A549 (cell line): ENCODE results near the gene ZNF365. TPM values are rescaled to one million over a fixed set of nuclear protein-coding genes. Genes with fewer than 3 reads are reported as not detected.

Experiments used
- ATAC-seq, 2 experiments: fragments of 200-7000 bp in 1 of 2; fragments of >200 bp in 1 of 2; cut with Nextera tagmentation in 1 of 2; cut with Tn5 transposase in 1 of 2; 3 replicates each; pipeline versions ENCODE4 v1.8.0 to v1.9.1; 2018 to 2020; ENCODE audit warnings: mild to moderate bottlenecking in 1 of 2, moderate library complexity in 1 of 2
- CTCF ChIA-PET: fragments of 300-600 bp; sonication (Branson Sonifier 250); formaldehyde crosslinking; extraction: SDS; loops from one replicate; lab custom pipeline; 2021; ENCODE audit warnings: antibody characterized with exemption, inconsistent platforms; lab: Yijun Ruan, JAX
- POLR2A ChIA-PET: fragments of 350-600 bp; formaldehyde crosslinking; extraction: SDS; loops from one replicate; lab custom pipeline; 2021; ENCODE audit warnings: antibody characterized with exemption, inconsistent platforms; lab: Yijun Ruan, JAX
- DNase-seq, 2 experiments: peaks; one replicate each; pipeline versions ENCODE4 v3.0.0 to v3.0.0-alpha.2; 2011 to 2016; ENCODE audit warnings: low read depth in 1 of 2, low spot score in 1 of 2
- FAIRE-seq: peaks from 2 replicates; lab custom pipeline; 2011; peaks lifted over from hg19 to GRCh38; lab: Jason Lieb, UNC
- H3K27ac ChIP-seq, 2 experiments: fragments of >200 bp; sonication (Bioruptor Twin); formaldehyde crosslinking; 3 replicates each; pipeline ENCODE4 v1.5.1; 2016 to 2017
- H3K4me1 ChIP-seq: fragments of >200 bp; sonication (Bioruptor Twin); formaldehyde crosslinking; 3 replicates; pipeline ENCODE4 v1.6.1; 2016
- H3K4me2 ChIP-seq: fragments of >200 bp; sonication (Bioruptor Twin); formaldehyde crosslinking; 3 replicates; pipeline ENCODE4 v1.6.1; 2016
- H3K4me3 ChIP-seq: fragments of >200 bp; sonication (Bioruptor Twin); formaldehyde crosslinking; 3 replicates; pipeline ENCODE4 v1.5.1; 2016
- H3K9me3 ChIP-seq: fragments of >200 bp; sonication (Bioruptor Twin); formaldehyde crosslinking; 3 replicates; pipeline ENCODE4 v1.6.1; 2016
- CBX2 ChIP-seq: fragments of 200-600 bp; sonication (generic); IDR thresholded peaks from 2 replicates; pipeline ENCODE4 v1.6.1; 2016; ENCODE audit warnings: low read depth, mild to moderate bottlenecking, borderline replicate concordance
- CEBPB ChIP-seq, 2 experiments: fragments of >200 bp in 1 of 2; sonication (Bioruptor Twin) in 1 of 2; formaldehyde crosslinking in 1 of 2; IDR thresholded peaks; 2 replicates each; pipeline ENCODE4 v1.6.1; 2012 to 2016
- CHD4 ChIP-seq: fragments of 200-600 bp; sonication (generic); IDR thresholded peaks from 2 replicates; pipeline ENCODE4 v1.6.1; 2016; ENCODE audit warnings: antibody characterized with exemption, mild to moderate bottlenecking, borderline replicate concordance
- EHF ChIP-seq: fragments of 250-450 bp; sonication (Bioruptor Pico); IDR thresholded peaks from 2 replicates; pipeline ENCODE4 v1.5.0; 2020; ENCODE audit warnings: mild to moderate bottlenecking
- HDAC2 ChIP-seq: fragments of 200-600 bp; sonication (generic); IDR thresholded peaks from 2 replicates; pipeline ENCODE4 v1.6.1; 2016
- HEYL ChIP-seq: fragments of 250-450 bp; sonication (Bioruptor Pico); IDR thresholded peaks from 2 replicates; pipeline ENCODE4 v1.8.0; 2021; ENCODE audit warnings: mild to moderate bottlenecking, moderate library complexity
- HOXB13 ChIP-seq: fragments of 250-450 bp; sonication (Bioruptor Pico); IDR thresholded peaks from 2 replicates; pipeline ENCODE4 v1.5.0; 2020; ENCODE audit warnings: low read depth, mild to moderate bottlenecking, moderate library complexity
- JUNB ChIP-seq: fragments of >200 bp; sonication (Bioruptor Twin); formaldehyde crosslinking; IDR thresholded peaks from 2 replicates; pipeline ENCODE4 v1.6.1; 2016
- MAZ ChIP-seq: fragments of 150-350 bp; IDR thresholded peaks from 2 replicates; pipeline ENCODE4 v1.6.1; 2014; ENCODE audit warnings: antibody characterized with exemption, low read depth, low read length, borderline replicate concordance
- NFE2L2 ChIP-seq: fragments of 150-350 bp; conservative IDR thresholded peaks from 2 replicates; pipeline ENCODE4 v1.6.1; 2014; ENCODE audit warnings: low read length
- NR3C1 ChIP-seq: fragments of >200 bp; sonication (Bioruptor Twin); formaldehyde crosslinking; IDR thresholded peaks from 3 replicates; pipeline ENCODE4 v1.6.1; 2017
- PBX3 ChIP-seq: IDR thresholded peaks from 2 replicates; pipeline ENCODE4 v1.6.1; 2012
- RAD21 ChIP-seq, 2 experiments: fragments of >200 bp in 1 of 2; sonication (Bioruptor Twin) in 1 of 2; formaldehyde crosslinking in 1 of 2; IDR thresholded peaks in 1 of 2; conservative IDR thresholded peaks in 1 of 2; 2 replicates in 1 of 2; 3 replicates in 1 of 2; pipeline ENCODE4 v1.6.1; 2012 to 2018; ENCODE audit warnings: inconsistent platforms in 1 of 2
- RCOR1 ChIP-seq: fragments of 150-350 bp; IDR thresholded peaks from 2 replicates; pipeline ENCODE4 v1.6.1; 2014; ENCODE audit warnings: antibody characterized with exemption, low read length, low read depth
- RFX5 ChIP-seq: fragments of 450-650 bp; IDR thresholded peaks from 2 replicates; pipeline ENCODE4 v1.7.1; 2014; ENCODE audit warnings: antibody characterized with exemption, mild to moderate bottlenecking, moderate library complexity
- TP53 ChIP-seq: fragments of 250-450 bp; sonication (Bioruptor Pico); IDR thresholded peaks from 2 replicates; pipeline ENCODE4 v1.5.0; 2021; ENCODE audit warnings: mild to moderate bottlenecking, moderate library complexity
- USF2 ChIP-seq: fragments of 450-650 bp; IDR thresholded peaks from 2 replicates; pipeline ENCODE4 v1.6.1; 2014; ENCODE audit warnings: antibody characterized with exemption
- ZC3H11A ChIP-seq: fragments of 450-650 bp; IDR thresholded peaks from 2 replicates; pipeline ENCODE4 v1.6.1; 2014; ENCODE audit warnings: antibody characterized with exemption, mild to moderate bottlenecking
- ZFP36 ChIP-seq: fragments of 450-650 bp; IDR thresholded peaks from 2 replicates; pipeline ENCODE4 v1.6.1; 2014; ENCODE audit warnings: borderline replicate concordance; ENCODE audit not compliant: partially characterized antibody
- ZSCAN20 ChIP-seq: fragments of 250-450 bp; sonication (Bioruptor Pico); IDR thresholded peaks from 2 replicates; pipeline ENCODE4 v1.8.0; 2022; ENCODE audit warnings: mild to moderate bottlenecking, moderate library complexity
- WGBS: methylation state at CpG from one replicate; pipeline ENCODE4 v1.1.6; 2017; ENCODE audit errors: missing lambda C conversion rate; 5-methylcytosine and 5-hydroxymethylcytosine counted together
- polyA plus RNA-seq, 4 experiments: library from polyadenylated mRNA; depleted of rRNA in 3 of 4; stranded (reverse); fragments of >200 nt; fragmentation: RNase III in 1 of 4; extraction: RNeasy Plus Mini Kit Qiagen cat#74134 plus additional on column Dnase treatment in 1 of 4; gene quantifications; 2 replicates in 3 of 4; 3 replicates in 1 of 4; pipeline ENCODE4 v1.2.3, GENCODE V29; 2011 to 2017
- TF ChIP-seq, protein P1 (sequence below): fragments of 200-600 bp; sonication (generic); IDR thresholded peaks from 2 replicates; pipeline ENCODE4 v1.6.1; 2016; ENCODE audit warnings: antibody characterized with exemption, mild to moderate bottlenecking, moderate library complexity
- TF ChIP-seq, protein P2 (sequence below): fragments of 150-350 bp; IDR thresholded peaks from 2 replicates; pipeline ENCODE4 v1.6.1; 2014; ENCODE audit warnings: low read depth, mild to moderate bottlenecking, low read length

ZNF365 gene
- polyA plus RNA-seq, 2 of the 4 experiments (the other 2 are of a cell fraction), result 1.3 to 1.5 TPM

GRCh38 chr10:62327885-62328284 lies 46.3 kb upstream of the ZNF365 start:
- H3K4me1 ChIP-seq, result no peaks in the 10 kb centered on the region
- no peak overlapping the region for H3K4me3 ChIP-seq
- DNase-seq (no peak), FAIRE-seq (no peak), ATAC-seq (no peak)
- peaks cover 6% of the 10 kb centered on the region; the same call in 1 of the 3 replicates for H3K9me3 ChIP-seq
- no peak overlapping the region for H3K27ac ChIP-seq
- CTCF ChIA-PET, result no interaction called here
- POLR2A ChIA-PET, result no interaction called here
- no peak for TF ChIP-seq MAZ
- 28% methylated on average over 3 of the region's 3 CpGs for WGBS
- H3K4me2 ChIP-seq, result no peak overlapping the region

DNA sequence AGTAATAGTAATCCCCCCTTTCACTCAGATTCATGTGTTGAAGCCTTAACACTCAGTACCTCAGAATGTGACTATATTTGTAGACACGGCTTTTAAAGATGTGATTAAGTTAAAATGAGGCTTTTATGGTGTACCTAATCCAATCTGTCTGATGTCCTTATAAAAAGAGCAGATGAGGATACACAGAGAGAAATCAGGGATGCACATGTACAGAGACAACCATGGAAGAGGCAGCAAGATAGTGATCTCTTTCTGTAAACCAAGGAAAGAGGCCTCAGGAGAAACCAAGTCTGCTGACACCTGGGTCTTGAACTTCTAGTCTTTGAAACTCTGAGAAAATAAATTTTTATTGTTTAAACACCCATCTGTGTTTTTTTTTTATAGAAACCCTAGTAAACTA lies 44.0 kb upstream of the ZNF365 start:
- Histone ChIP-seq H3K4me2 (no peak overlapping the region), H3K27ac (no peak overlapping the region), H3K4me1 (no peaks in the 10 kb centered on the region), H3K4me3 (no peak overlapping the region), H3K9me3 (peaks cover 8% of the 10 kb centered on the region; the same call in 1 of the 3 replicates)
- ATAC-seq, result no peak
- ChIA-PET CTCF (no interaction called here), POLR2A (no interaction called here)
- FAIRE-seq, result no peak
- 52% methylated on average over 1 of the region's 1 CpG for WGBS
- TF ChIP-seq HOXB13, result no peak
- TF ChIP-seq PBX3, result no peak
- no peak for TF ChIP-seq ZFP36
- DNase-seq, result no peak

DNA sequence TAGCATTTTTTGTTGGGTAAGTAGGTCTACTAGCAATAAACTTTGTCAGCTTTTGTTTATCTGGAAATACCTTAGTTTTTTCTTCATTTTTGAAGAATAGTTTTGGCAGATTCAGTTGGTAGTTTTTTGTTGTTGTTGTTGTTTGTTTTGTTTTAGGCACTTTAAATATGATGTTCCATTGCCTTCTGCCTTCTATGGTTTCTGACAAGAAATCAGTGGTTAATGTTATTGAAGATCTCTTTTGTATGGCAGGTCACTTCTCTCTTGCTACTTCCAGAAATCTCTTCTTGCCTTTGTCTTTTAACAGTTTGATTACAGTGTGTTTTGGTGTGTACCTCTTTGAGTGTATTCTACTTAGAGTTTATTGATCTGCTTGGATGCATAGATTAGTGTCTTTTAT lies 41.8 kb upstream of the ZNF365 start:
- POLR2A ChIA-PET, result no interaction called here
- H3K4me3 ChIP-seq, result no peak overlapping the region

More for the DNA sequence above, 41.8 kb upstream of the ZNF365 start:
- TF ChIP-seq, protein P1, sequence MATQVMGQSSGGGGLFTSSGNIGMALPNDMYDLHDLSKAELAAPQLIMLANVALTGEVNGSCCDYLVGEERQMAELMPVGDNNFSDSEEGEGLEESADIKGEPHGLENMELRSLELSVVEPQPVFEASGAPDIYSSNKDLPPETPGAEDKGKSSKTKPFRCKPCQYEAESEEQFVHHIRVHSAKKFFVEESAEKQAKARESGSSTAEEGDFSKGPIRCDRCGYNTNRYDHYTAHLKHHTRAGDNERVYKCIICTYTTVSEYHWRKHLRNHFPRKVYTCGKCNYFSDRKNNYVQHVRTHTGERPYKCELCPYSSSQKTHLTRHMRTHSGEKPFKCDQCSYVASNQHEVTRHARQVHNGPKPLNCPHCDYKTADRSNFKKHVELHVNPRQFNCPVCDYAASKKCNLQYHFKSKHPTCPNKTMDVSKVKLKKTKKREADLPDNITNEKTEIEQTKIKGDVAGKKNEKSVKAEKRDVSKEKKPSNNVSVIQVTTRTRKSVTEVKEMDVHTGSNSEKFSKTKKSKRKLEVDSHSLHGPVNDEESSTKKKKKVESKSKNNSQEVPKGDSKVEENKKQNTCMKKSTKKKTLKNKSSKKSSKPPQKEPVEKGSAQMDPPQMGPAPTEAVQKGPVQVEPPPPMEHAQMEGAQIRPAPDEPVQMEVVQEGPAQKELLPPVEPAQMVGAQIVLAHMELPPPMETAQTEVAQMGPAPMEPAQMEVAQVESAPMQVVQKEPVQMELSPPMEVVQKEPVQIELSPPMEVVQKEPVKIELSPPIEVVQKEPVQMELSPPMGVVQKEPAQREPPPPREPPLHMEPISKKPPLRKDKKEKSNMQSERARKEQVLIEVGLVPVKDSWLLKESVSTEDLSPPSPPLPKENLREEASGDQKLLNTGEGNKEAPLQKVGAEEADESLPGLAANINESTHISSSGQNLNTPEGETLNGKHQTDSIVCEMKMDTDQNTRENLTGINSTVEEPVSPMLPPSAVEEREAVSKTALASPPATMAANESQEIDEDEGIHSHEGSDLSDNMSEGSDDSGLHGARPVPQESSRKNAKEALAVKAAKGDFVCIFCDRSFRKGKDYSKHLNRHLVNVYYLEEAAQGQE, result no peak
- TF ChIP-seq HDAC2, result no peak
- no peak for TF ChIP-seq RCOR1
- TF ChIP-seq RFX5, result no peak
- TF ChIP-seq ZFP36, result no peak
- no peak for TF ChIP-seq CBX2
- no peak for TF ChIP-seq NFE2L2
- no peak for TF ChIP-seq RAD21 (conservative IDR thresholded peaks at IDR 0.05 in 1 of 2, IDR thresholded peaks at IDR 0.05 in 1 of 2)
- no peak for TF ChIP-seq CHD4
- TF ChIP-seq, protein P2, sequence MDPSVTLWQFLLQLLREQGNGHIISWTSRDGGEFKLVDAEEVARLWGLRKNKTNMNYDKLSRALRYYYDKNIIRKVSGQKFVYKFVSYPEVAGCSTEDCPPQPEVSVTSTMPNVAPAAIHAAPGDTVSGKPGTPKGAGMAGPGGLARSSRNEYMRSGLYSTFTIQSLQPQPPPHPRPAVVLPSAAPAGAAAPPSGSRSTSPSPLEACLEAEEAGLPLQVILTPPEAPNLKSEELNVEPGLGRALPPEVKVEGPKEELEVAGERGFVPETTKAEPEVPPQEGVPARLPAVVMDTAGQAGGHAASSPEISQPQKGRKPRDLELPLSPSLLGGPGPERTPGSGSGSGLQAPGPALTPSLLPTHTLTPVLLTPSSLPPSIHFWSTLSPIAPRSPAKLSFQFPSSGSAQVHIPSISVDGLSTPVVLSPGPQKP, result no peak
- TF ChIP-seq HEYL (CRISPR knock-in tag), result no peak
- no peak for TF ChIP-seq TP53 (CRISPR knock-in tag)
- TF ChIP-seq ZC3H11A, result no peak
- no peak for TF ChIP-seq ZSCAN20 (CRISPR knock-in tag)
- no peak for TF ChIP-seq JUNB
- TF ChIP-seq EHF, result no peak
- TF ChIP-seq USF2, result no peak
- TF ChIP-seq NR3C1, result no peak
- TF ChIP-seq CEBPB (IDR thresholded peaks at IDR 0.05), result no peak
- Histone ChIP-seq H3K9me3 (peaks cover 8% of the 10 kb centered on the region; the same call in 1 of the 3 replicates), H3K27ac (no peak overlapping the region), H3K4me2 (no peak overlapping the region), H3K4me1 (no peaks in the 10 kb centered on the region)
- no peak for DNase-seq
- CTCF ChIA-PET, result no interaction called here
- FAIRE-seq, result no peak
- no peak for ATAC-seq
